SK-N-MC (cell line): ENCODE results near the gene TRIM47.

Experiments used
- EZH2 ChIP-seq: fragments of 200-600 bp; sonication (generic); IDR thresholded peaks from one replicate; pipeline ENCODE4 v1.6.1; 2017; ENCODE audit warnings: antibody characterized with exemption
- FOXP2 ChIP-seq: optimal IDR thresholded peaks from 2 replicates; pipeline ENCODE3; 2011; ENCODE audit warnings: mild to moderate bottlenecking, moderate library complexity; ENCODE audit not compliant: insufficient read depth; ENCODE audit errors: extremely low read length, control extremely low read depth
- POLR2AphosphoS5 ChIP-seq: IDR thresholded peaks from 2 replicates; pipeline ENCODE4 v1.6.1; 2012; ENCODE audit warnings: mild to moderate bottlenecking, low read depth, low read length, borderline replicate concordance

- TF ChIP-seq POLR2AphosphoS5, result no peak
- TF ChIP-seq FOXP2, result no peak
- TF ChIP-seq EZH2, result no peak
Observed at GRCh38 chr17:75878174-75878998, at the start of gene TRIM47.
